22Rv1 (cell line): ENCODE measurements around the gene ART4.

Source experiments
- H3K27ac ChIP-seq: fragments of 450-650 bp; 2 replicates; pipeline ENCODE4 v1.5.1; 2017
- ZFX ChIP-seq: fragments of 450-650 bp; IDR thresholded peaks from 2 replicates; pipeline ENCODE4 v1.6.1; 2017; ENCODE audit warnings: antibody characterized with exemption, borderline replicate concordance
- TF ChIP-seq, protein P1 (sequence below): fragments of 450-650 bp; IDR thresholded peaks from 2 replicates; pipeline ENCODE4 v1.5.1; 2017; ENCODE audit warnings: mild to moderate bottlenecking

Gene ART4, protein sequence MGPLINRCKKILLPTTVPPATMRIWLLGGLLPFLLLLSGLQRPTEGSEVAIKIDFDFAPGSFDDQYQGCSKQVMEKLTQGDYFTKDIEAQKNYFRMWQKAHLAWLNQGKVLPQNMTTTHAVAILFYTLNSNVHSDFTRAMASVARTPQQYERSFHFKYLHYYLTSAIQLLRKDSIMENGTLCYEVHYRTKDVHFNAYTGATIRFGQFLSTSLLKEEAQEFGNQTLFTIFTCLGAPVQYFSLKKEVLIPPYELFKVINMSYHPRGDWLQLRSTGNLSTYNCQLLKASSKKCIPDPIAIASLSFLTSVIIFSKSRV

DNA sequence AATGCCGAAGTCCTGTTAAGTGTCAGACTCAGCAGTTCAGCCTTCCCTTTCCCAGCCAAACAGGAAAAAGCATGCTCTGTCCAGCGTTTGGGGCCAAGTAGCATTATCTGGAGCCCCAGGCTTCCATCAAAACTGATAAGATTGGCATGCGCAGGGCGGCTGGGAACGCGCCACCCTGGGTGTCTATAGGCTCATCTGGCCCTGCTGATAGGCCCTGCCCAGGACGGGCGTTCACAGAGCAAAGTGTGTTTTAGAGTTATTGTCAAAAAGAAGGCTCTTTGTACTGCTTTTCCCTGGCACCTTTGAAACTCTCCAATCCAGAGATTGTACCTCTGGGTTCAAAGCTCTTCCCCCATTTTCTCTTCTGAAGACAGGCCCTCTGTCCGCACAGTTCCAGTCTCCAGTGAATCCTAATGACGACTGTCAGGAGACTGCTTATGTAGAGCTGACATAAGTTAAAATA, at the start of gene ART4:
Gene ART4, minus strand, starts transcription at position 102 of the 463 bp plus-strand sequence. CDS start 413 bp downstream, outside the sequence.
- peak within 1 kb of the TSS; percentile 84 for H3K27ac ChIP-seq

DNA sequence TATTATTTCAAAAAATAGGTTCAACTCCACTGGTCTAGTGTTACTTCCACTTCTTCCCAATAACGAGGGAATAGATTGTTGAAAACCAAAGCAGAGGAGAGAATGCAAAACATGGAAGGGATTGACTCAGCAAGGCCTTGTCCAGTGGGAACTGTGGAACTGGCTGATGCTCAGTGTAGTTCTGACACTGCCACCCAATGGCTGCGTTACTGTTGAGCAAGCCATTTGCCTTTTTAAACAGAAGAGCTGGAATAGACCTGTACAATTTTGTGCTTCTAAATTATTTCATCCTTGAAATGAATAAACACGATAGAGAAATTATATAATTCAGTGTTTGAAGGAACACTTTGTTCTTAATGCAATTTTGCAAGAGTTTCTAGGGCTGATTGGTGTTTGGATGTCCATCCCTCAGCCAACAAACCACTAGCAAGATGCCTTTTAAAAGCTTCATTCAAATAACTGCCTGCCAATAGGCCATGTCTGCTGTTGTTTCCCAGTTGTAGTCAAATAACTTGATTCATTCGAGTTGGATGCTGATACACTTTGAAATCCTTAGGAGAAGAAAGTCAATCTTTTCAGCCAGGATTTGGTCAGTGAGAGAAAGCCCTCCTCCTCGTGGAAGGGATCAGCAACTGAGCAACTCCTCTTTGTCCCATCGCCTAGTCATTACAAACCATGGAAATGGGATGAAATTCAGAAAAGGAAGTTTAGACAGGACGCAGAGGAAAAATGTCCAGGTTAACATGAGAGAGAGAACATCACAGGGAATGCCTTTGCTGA, 49.6 kb upstream of the ART4 start:
- TF ChIP-seq ZFX = no peak
- TF ChIP-seq, protein P1, sequence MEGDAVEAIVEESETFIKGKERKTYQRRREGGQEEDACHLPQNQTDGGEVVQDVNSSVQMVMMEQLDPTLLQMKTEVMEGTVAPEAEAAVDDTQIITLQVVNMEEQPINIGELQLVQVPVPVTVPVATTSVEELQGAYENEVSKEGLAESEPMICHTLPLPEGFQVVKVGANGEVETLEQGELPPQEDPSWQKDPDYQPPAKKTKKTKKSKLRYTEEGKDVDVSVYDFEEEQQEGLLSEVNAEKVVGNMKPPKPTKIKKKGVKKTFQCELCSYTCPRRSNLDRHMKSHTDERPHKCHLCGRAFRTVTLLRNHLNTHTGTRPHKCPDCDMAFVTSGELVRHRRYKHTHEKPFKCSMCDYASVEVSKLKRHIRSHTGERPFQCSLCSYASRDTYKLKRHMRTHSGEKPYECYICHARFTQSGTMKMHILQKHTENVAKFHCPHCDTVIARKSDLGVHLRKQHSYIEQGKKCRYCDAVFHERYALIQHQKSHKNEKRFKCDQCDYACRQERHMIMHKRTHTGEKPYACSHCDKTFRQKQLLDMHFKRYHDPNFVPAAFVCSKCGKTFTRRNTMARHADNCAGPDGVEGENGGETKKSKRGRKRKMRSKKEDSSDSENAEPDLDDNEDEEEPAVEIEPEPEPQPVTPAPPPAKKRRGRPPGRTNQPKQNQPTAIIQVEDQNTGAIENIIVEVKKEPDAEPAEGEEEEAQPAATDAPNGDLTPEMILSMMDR = peak; percentile 47
- no peak overlapping the region for H3K27ac ChIP-seq

More for the DNA sequence above, at the start of gene ART4:
- TF ChIP-seq ZFX = no peak
- TF ChIP-seq, protein P1 = no peak

DNA sequence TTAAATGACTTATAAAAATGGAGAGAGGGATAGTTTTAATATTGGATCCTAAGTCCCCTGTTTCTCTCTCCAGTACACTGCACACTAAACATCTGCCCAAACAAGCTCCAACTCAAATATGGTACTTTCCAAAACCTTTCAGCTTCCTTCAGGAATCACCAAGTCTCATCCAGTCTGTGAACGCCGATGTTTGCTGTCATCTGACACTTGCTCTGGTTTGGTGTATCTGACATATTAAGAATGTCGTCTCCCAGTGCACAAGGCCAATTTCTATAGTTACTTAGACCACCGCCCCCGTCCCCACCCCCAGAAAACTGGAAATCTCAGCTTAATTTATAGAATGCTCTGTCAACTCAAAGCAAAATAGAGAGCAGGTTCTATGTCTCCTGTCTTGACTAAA, 47.4 kb upstream of the ART4 start:
- no peak overlapping the region for H3K27ac ChIP-seq
- TF ChIP-seq, protein P1 = no peak
- TF ChIP-seq ZFX = no peak

DNA sequence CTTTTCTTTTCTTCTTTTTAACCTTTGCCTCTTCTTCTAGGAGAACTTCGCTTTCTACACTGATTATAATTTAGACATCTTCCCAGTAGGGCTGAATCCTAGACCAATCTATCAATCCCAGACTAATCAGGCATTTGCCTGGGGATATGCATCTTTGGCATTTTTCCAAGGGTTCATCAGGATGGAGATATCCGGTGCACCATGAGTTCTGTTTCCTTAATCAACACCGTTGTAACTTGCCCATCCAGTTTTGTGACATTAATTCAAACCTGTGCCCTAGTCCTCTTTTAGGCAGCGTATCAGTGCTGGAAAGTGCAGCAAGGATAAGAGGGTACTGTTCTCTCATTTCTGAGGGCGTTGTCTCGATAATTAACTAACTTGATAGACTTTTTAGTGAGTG, 42.9 kb upstream of the ART4 start:
- H3K27ac ChIP-seq = no peak overlapping the region
- TF ChIP-seq ZFX = no peak
- TF ChIP-seq, protein P1 = no peak

DNA sequence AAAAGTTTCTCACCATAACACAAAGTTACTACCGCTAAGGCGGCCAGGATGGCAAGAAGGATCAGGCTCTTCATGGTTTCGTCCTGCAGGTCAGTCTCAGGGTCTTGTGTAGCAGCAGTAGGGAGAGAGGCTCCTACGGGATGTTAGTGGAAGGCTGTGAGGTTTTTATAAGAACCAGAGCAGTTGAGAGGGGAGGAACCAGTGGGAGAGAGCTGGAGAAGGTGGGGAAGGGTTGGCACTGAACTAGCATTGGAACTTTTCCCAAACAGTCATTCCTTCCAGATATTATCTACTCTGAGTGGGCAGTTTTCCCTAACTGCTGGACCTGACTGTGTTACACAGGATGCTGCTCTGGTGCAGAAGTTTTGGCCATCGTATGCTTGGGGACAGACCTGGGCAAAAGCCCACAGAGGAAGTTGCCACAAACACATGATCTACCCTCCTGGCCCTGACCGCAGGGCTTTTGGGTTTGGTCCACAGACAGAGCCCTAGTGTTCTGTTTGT, 42.4 kb upstream of the ART4 start, which contains the start of gene MGP:
Gene MGP, minus strand, starts transcription at position 137 of the 504 bp plus-strand sequence. Its CDS starts 63 bp downstream, at position 74.
- H3K27ac ChIP-seq = no peak within 1 kb of the TSS
- no peak for TF ChIP-seq ZFX
- TF ChIP-seq, protein P1 = no peak

DNA sequence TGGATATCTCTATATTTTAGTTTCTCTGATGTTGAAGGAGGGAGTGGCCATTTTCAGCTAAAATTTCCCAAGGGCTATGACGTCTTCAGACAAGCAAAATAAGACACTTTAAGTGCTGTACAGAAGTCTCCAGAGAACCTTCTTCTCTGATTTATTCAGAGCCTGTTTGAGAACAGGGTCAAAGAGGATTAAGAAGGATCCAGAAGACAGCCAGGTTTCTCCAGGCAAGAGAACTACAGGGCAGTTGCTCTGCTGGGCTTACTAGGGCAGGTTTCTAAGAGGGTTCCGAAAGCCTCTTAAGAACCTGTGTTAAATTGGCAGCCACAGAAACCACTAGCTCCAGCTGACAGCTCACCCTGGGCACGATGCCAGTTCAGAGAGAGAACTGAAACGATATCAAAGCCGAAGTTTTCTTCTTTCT, 41.1 kb upstream of the ART4 start:
- no peak overlapping the region for H3K27ac ChIP-seq
- TF ChIP-seq, protein P1 = no peak
- no peak for TF ChIP-seq ZFX
